GM23338 (cell line): ENCODE results near the gene ST8SIA3.

Source experiments
- EZH2 ChIP-seq: fragments of 200-600 bp; sonication (generic); IDR thresholded peaks from one replicate; pipeline ENCODE4 v1.8.0; 2017; ENCODE audit warnings: antibody characterized with exemption, mild to moderate bottlenecking, low read depth; ENCODE audit not compliant: unreplicated experiment
- EZH2phosphoT487 ChIP-seq: fragments of 200-600 bp; sonication (generic); IDR thresholded peaks from one replicate; pipeline ENCODE4 v1.8.1; 2018; ENCODE audit warnings: antibody characterized with exemption; ENCODE audit not compliant: unreplicated experiment
- JUNB ChIP-seq: IDR thresholded peaks from one replicate; pipeline ENCODE4 v1.6.1; 2016; ENCODE audit warnings: antibody characterized with exemption; ENCODE audit not compliant: unreplicated experiment
- POLR2AphosphoS5 ChIP-seq: IDR thresholded peaks from 2 replicates; pipeline ENCODE4 v1.6.1; 2016; ENCODE audit warnings: antibody characterized with exemption, low read depth
- REST ChIP-seq: IDR thresholded peaks from one replicate; pipeline ENCODE4 v1.6.1; 2018; ENCODE audit warnings: antibody characterized with exemption; ENCODE audit not compliant: unreplicated experiment
- TF ChIP-seq, protein P1 (sequence below), 2 experiments: fragments of 200-600 bp in 1 of 2; sonication (generic) in 1 of 2; conservative IDR thresholded peaks; 2 replicates each; pipeline versions ENCODE4 v1.5.1 to v1.6.1; 2016 to 2017; ENCODE audit warnings: antibody characterized with exemption in 2 of 2, low read depth in 2 of 2, mild to moderate bottlenecking in 2 of 2, moderate library complexity in 1 of 2
- TF ChIP-seq, protein P2 (sequence below): fragments of 250-450 bp; sonication (Bioruptor Pico); IDR thresholded peaks from 2 replicates; pipeline ENCODE4 v1.5.0; 2020; ENCODE audit warnings: mild to moderate bottlenecking, moderate library complexity
- TF ChIP-seq, protein P3 (sequence below): IDR thresholded peaks from 2 replicates; pipeline ENCODE4 v1.6.1; 2016; ENCODE audit warnings: antibody characterized with exemption

DNA sequence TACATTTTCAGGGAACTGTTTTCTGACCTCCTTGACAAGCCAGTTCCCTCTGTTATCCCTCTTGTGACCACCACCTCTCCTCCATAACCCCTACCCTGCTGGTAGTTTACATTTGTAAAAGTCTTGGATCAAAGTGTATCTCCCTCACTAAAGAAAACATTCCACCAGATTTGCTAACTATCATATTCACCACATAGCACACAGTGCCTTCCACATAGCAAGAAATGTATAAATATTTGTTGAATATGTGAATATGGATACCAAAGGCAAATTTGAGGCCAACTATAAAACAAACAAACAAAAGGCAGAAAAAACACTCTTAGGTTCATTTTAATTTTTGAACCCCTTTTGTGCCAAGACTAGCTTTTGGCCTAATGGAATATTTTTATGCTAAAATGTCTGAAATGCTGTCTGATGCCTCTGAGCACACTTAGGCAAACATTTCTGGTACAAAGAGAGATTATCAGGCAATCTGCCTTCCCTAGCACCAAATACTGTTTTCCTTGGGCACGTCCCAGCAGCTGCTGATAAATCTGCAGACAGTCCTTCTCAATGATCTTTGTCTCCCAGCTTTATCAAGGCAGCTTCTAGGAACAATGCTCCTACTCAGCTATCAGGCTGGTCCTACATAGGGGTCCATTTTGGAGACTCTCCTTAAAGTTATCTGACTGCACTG is 26.7 kb upstream of the ST8SIA3 start:
- TF ChIP-seq, protein P1, sequence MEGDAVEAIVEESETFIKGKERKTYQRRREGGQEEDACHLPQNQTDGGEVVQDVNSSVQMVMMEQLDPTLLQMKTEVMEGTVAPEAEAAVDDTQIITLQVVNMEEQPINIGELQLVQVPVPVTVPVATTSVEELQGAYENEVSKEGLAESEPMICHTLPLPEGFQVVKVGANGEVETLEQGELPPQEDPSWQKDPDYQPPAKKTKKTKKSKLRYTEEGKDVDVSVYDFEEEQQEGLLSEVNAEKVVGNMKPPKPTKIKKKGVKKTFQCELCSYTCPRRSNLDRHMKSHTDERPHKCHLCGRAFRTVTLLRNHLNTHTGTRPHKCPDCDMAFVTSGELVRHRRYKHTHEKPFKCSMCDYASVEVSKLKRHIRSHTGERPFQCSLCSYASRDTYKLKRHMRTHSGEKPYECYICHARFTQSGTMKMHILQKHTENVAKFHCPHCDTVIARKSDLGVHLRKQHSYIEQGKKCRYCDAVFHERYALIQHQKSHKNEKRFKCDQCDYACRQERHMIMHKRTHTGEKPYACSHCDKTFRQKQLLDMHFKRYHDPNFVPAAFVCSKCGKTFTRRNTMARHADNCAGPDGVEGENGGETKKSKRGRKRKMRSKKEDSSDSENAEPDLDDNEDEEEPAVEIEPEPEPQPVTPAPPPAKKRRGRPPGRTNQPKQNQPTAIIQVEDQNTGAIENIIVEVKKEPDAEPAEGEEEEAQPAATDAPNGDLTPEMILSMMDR (conservative IDR thresholded peaks at IDR 0.05; ENCODE audit: low read depth in 2 of 2), result no peak
- TF ChIP-seq EZH2, result no peak
- TF ChIP-seq REST, result no peak
- TF ChIP-seq, protein P2, sequence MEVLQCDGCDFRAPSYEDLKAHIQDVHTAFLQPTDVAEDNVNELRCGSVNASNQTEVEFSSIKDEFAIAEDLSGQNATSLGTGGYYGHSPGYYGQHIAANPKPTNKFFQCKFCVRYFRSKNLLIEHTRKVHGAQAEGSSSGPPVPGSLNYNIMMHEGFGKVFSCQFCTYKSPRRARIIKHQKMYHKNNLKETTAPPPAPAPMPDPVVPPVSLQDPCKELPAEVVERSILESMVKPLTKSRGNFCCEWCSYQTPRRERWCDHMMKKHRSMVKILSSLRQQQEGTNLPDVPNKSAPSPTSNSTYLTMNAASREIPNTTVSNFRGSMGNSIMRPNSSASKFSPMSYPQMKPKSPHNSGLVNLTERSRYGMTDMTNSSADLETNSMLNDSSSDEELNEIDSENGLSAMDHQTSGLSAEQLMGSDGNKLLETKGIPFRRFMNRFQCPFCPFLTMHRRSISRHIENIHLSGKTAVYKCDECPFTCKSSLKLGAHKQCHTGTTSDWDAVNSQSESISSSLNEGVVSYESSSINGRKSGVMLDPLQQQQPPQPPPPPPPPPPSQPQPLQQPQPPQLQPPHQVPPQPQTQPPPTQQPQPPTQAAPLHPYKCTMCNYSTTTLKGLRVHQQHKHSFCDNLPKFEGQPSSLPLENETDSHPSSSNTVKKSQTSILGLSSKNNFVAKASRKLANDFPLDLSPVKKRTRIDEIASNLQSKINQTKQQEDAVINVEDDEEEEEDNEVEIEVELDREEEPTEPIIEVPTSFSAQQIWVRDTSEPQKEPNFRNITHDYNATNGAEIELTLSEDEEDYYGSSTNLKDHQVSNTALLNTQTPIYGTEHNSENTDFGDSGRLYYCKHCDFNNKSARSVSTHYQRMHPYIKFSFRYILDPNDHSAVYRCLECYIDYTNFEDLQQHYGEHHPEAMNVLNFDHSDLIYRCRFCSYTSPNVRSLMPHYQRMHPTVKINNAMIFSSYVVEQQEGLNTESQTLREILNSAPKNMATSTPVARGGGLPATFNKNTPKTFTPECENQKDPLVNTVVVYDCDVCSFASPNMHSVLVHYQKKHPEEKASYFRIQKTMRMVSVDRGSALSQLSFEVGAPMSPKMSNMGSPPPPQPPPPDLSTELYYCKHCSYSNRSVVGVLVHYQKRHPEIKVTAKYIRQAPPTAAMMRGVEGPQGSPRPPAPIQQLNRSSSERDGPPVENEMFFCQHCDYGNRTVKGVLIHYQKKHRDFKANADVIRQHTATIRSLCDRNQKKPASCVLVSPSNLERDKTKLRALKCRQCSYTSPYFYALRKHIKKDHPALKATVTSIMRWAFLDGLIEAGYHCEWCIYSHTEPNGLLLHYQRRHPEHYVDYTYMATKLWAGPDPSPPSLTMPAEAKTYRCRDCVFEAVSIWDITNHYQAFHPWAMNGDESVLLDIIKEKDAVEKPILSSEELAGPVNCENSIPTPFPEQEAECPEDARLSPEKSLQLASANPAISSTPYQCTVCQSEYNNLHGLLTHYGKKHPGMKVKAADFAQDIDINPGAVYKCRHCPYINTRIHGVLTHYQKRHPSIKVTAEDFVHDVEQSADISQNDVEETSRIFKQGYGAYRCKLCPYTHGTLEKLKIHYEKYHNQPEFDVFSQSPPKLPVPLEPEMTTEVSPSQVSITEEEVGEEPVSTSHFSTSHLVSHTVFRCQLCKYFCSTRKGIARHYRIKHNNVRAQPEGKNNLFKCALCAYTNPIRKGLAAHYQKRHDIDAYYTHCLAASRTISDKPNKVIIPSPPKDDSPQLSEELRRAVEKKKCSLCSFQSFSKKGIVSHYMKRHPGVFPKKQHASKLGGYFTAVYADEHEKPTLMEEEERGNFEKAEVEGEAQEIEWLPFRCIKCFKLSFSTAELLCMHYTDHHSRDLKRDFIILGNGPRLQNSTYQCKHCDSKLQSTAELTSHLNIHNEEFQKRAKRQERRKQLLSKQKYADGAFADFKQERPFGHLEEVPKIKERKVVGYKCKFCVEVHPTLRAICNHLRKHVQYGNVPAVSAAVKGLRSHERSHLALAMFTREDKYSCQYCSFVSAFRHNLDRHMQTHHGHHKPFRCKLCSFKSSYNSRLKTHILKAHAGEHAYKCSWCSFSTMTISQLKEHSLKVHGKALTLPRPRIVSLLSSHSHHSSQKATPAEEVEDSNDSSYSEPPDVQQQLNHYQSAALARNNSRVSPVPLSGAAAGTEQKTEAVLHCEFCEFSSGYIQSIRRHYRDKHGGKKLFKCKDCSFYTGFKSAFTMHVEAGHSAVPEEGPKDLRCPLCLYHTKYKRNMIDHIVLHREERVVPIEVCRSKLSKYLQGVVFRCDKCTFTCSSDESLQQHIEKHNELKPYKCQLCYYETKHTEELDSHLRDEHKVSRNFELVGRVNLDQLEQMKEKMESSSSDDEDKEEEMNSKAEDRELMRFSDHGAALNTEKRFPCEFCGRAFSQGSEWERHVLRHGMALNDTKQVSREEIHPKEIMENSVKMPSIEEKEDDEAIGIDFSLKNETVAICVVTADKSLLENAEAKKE (CRISPR knock-in tag), result no peak
- TF ChIP-seq EZH2phosphoT487, result no peak
- no peak for TF ChIP-seq POLR2AphosphoS5
- TF ChIP-seq JUNB, result no peak
- TF ChIP-seq, protein P3, sequence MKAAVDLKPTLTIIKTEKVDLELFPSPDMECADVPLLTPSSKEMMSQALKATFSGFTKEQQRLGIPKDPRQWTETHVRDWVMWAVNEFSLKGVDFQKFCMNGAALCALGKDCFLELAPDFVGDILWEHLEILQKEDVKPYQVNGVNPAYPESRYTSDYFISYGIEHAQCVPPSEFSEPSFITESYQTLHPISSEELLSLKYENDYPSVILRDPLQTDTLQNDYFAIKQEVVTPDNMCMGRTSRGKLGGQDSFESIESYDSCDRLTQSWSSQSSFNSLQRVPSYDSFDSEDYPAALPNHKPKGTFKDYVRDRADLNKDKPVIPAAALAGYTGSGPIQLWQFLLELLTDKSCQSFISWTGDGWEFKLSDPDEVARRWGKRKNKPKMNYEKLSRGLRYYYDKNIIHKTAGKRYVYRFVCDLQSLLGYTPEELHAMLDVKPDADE, result no peak
